ENCODE measurements around the gene ZNF770.

- TF ChIP-seq EZH2 (IDR thresholded peaks at IDR 0.05; ENCODE audit: borderline replicate concordance, insufficient read depth, low read depth, low read length, poor library complexity, severe bottlenecking): no peak
- TF ChIP-seq CTCF (IDR thresholded peaks at IDR 0.05): no peak
Observed at GRCh38 chr15:34973512-34973911, 14.6 kb downstream of the ZNF770 start.

Data from B cell (primary cell).